H1 (cell line): ENCODE data around the gene SCYL1.

Experiments
- ASH2L ChIP-seq: fragments of 200-600, 300-600 bp; sonication (generic); IDR thresholded peaks from one replicate; pipeline ENCODE4 v1.7.1; 2017; ENCODE audit warnings: low read length
- ATF2 ChIP-seq: IDR thresholded peaks from 2 replicates; pipeline ENCODE4 v1.6.1; 2012; ENCODE audit warnings: low read length, inconsistent platforms
- CTCF ChIP-seq, 3 experiments: IDR thresholded peaks; 1 replicate in 2 of 3; 2 replicates in 1 of 3; pipeline versions ENCODE4 v1.5.1 to v1.6.1; 2011; ENCODE audit warnings: low read length in 3 of 3, mild to moderate bottlenecking in 3 of 3, inconsistent platforms in 2 of 3, low read depth in 1 of 3, moderate library complexity in 1 of 3; ENCODE audit not compliant: insufficient read depth in 1 of 3; ENCODE audit errors: control extremely low read depth in 1 of 3
- EZH2 ChIP-seq: fragments of 200-600 bp; sonication (generic); IDR thresholded peaks from 2 replicates; pipeline ENCODE4 v1.7.1; 2012; ENCODE audit warnings: low read depth, mild to moderate bottlenecking, moderate library complexity, low read length, inconsistent platforms; ENCODE audit not compliant: severe bottlenecking
- POLR2A ChIP-seq, 2 experiments: IDR thresholded peaks; 1 replicate in 1 of 2; 2 replicates in 1 of 2; pipeline ENCODE4 v1.6.1; 2011; ENCODE audit warnings: low read depth in 2 of 2, low read length in 2 of 2, mild to moderate bottlenecking in 2 of 2; ENCODE audit errors: control extremely low read depth in 1 of 2
- POLR2AphosphoS5 ChIP-seq: IDR thresholded peaks from 2 replicates; pipeline ENCODE4 v1.6.1; 2011; ENCODE audit warnings: low read depth, low read length
- SIN3A ChIP-seq, 2 experiments: IDR thresholded peaks in 1 of 2; conservative IDR thresholded peaks in 1 of 2; 2 replicates each; pipeline ENCODE4 v1.6.1; 2011 to 2012; ENCODE audit warnings: low read length in 2 of 2, improper control_type of control experiment in 1 of 2, low read depth in 1 of 2, mild to moderate bottlenecking in 1 of 2
- SRF ChIP-seq: IDR thresholded peaks from 2 replicates; pipeline ENCODE4 v1.6.1; 2011; ENCODE audit warnings: mild to moderate bottlenecking, low read depth, low read length, moderate library complexity

- TF ChIP-seq POLR2AphosphoS5: peak; percentile 84
- peak; percentile 87 to 93; a peak in 3 of 4 replicates for TF ChIP-seq SIN3A (conservative IDR thresholded peaks at IDR 0.05 in 1 of 2, IDR thresholded peaks at IDR 0.05 in 1 of 2; ENCODE audit: low read depth in 1 of 2, low read length in 2 of 2)
- no peak for TF ChIP-seq CTCF (IDR thresholded peaks at IDR 0.05; ENCODE audit: control extremely low read depth in 1 of 3, insufficient read depth in 1 of 3, low read depth in 1 of 3, low read length in 3 of 3)
- TF ChIP-seq ASH2L: peak; percentile 73
- no peak for TF ChIP-seq EZH2
- TF ChIP-seq ATF2: no peak
- no peak for TF ChIP-seq SRF
- peak; percentile 75 to 91 for TF ChIP-seq POLR2A (IDR thresholded peaks at IDR 0.05; ENCODE audit: control extremely low read depth in 1 of 2, low read depth in 2 of 2, low read length in 2 of 2)
These were observed 27.5 kb upstream of the SCYL1 start for GRCh38 chr11:65497141-65498041.
